MM.1S (cell line): Measurements from ENCODE around the gene FBP2.

Experiments used
- EZH2 ChIP-seq: fragments of 300-600 bp; sonication (generic); optimal IDR thresholded peaks from 2 replicates; pipeline ENCODE3; 2017; ENCODE audit warnings: low read depth, mild to moderate bottlenecking, antibody characterized with exemption, low read length, mixed read lengths
- EZH2phosphoT487 ChIP-seq: fragments of 300-600 bp; sonication (generic); IDR thresholded peaks from 2 replicates; pipeline ENCODE4 v1.6.1; 2018; ENCODE audit warnings: antibody characterized with exemption, low read length
- TF ChIP-seq, protein P1 (sequence below): fragments of 300-600 bp; sonication (generic); IDR thresholded peaks from 2 replicates; pipeline ENCODE4 v1.5.1; 2016; ENCODE audit warnings: antibody characterized with exemption, low read length, mixed read lengths

DNA sequence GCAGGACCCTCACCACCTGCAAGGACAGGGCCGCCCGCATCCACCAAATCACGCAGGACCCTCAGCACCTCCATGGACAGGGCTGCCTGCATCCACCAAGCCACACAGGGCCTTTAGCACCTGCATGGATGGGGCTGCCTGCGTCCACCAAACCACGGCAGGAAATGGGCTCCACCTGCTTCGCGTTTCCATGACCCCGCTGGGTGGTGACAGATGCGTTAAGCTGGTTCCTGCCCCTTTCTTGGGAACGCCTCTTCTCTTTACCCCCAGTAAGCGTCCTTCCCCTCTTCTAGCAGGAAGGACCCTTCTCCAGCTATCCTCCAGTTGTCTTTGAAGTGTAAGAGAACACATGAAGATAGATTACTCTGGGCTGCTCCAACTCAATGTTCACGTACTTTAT lies 32.2 kb upstream of the FBP2 start:
- TF ChIP-seq, protein P1, sequence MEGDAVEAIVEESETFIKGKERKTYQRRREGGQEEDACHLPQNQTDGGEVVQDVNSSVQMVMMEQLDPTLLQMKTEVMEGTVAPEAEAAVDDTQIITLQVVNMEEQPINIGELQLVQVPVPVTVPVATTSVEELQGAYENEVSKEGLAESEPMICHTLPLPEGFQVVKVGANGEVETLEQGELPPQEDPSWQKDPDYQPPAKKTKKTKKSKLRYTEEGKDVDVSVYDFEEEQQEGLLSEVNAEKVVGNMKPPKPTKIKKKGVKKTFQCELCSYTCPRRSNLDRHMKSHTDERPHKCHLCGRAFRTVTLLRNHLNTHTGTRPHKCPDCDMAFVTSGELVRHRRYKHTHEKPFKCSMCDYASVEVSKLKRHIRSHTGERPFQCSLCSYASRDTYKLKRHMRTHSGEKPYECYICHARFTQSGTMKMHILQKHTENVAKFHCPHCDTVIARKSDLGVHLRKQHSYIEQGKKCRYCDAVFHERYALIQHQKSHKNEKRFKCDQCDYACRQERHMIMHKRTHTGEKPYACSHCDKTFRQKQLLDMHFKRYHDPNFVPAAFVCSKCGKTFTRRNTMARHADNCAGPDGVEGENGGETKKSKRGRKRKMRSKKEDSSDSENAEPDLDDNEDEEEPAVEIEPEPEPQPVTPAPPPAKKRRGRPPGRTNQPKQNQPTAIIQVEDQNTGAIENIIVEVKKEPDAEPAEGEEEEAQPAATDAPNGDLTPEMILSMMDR = no peak
- TF ChIP-seq EZH2 (no peak), EZH2phosphoT487 (no peak)
